DMS 273 (cell line): ENCODE results near the gene PLXDC1.
A peak's percentile ranks its signal among the peaks of the same experiment; 100 is the strongest.
"Not testable (repeated sequence)": the region's sequence is repeated elsewhere in the genome, so short reads cannot be mapped to it uniquely, and the experiment has no call there.

Experiments used
- DNase-seq: peaks from one replicate; lab custom pipeline; 2025; ENCODE audit not compliant: unreplicated experiment; lab: John Stamatoyannopoulos, UW

Gene PLXDC1

GRCh38 chr17:39071573-39071972 lies 79.9 kb downstream of the PLXDC1 start:
- DNase-seq: no peak

- peak; percentile 70 for DNase-seq
These were observed 82.2 kb downstream of the PLXDC1 start for GRCh38 chr17:39069114-39069756.

- DNase-seq: no peak
These were observed 86.6 kb downstream of the PLXDC1 start for GRCh38 chr17:39064819-39065218.

- DNase-seq: no peak
These were observed 87.1 kb downstream of the PLXDC1 start for GRCh38 chr17:39064374-39064773.

- DNase-seq: no peak
These were observed 87.8 kb downstream of the PLXDC1 start for GRCh38 chr17:39063681-39064069.

GRCh38 chr17:39062846-39063680 lies 88.4 kb downstream of the PLXDC1 start:
- no peak for DNase-seq

- DNase-seq: no peak
These were observed 92.9 kb downstream of the PLXDC1 start for GRCh38 chr17:39058524-39058923.

GRCh38 chr17:39057701-39058206 lies 93.7 kb downstream of the PLXDC1 start:
- no peak for DNase-seq

- DNase-seq: no peak
These were observed 97.3 kb downstream of the PLXDC1 start for GRCh38 chr17:39054111-39054645.

GRCh38 chr17:39052423-39052822 lies 99.0 kb downstream of the PLXDC1 start:
- not testable (repeated sequence) for DNase-seq

GRCh38 chr17:39051001-39051585 lies 100.3 kb downstream of the PLXDC1 start:
- DNase-seq: peak; percentile 73

GRCh38 chr17:39045948-39046679 lies 105.3 kb downstream of the PLXDC1 start:
- DNase-seq: no peak

GRCh38 chr17:39036009-39036408 lies 115.4 kb downstream of the PLXDC1 start:
- no peak for DNase-seq

- DNase-seq: not testable (repeated sequence)
These were observed 115.9 kb downstream of the PLXDC1 start for GRCh38 chr17:39035578-39035977.

- DNase-seq: no peak
These were observed 122.7 kb downstream of the PLXDC1 start for GRCh38 chr17:39028690-39029089.

GRCh38 chr17:39027455-39028035 lies 123.9 kb downstream of the PLXDC1 start:
- DNase-seq: no peak

GRCh38 chr17:39026980-39027451 lies 124.4 kb downstream of the PLXDC1 start:
- DNase-seq: peak; percentile 87

- DNase-seq: not testable (repeated sequence)
These were observed 125.1 kb downstream of the PLXDC1 start for GRCh38 chr17:39026346-39026745.

- DNase-seq: no peak
These were observed 128.5 kb downstream of the PLXDC1 start for GRCh38 chr17:39022924-39023323.

- DNase-seq: not testable (repeated sequence)
These were observed 131.4 kb downstream of the PLXDC1 start for GRCh38 chr17:39020037-39020436.
